Stimulated activated CD4-positive, alpha-beta T cell treated with anti-CD3 and anti-CD28 coated beads, Interleukin-4, amount 100 ng/mL, for 1 hour (primary cell): ENCODE data around the gene SCO1.
"Not testable (repeated sequence)": the region's sequence is repeated elsewhere in the genome, so short reads cannot be mapped to it uniquely, and the experiment has no call there.

ENCODE experiments used
- DNase-seq: peaks from one replicate; pipeline ENCODE4 v3.0.0-alpha.2; 2020

The SCO1 gene

DNA sequence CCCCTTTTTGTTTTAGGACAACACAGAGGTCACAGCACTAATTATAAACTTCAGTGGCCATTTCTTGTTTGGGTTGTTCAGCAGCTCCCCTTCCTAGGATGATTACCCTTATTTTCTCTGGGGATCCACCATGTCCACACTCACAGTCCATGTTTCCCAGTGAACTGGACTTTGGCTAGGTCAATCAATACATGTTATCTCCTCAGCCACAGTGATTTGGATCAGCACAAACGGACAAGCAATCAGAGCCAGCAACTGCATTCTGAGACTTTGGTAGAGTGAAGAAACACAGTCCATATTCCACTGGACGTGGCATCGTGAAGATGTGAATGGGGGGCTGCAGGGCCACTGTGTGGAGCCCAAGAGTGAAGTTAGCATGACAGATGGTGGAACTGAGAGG is 27.9 kb upstream of the SCO1 start:
- DNase-seq: no peak

- DNase-seq: no peak
These were observed 27.3 kb upstream of the SCO1 start for GRCh38 chr17:10724546-10725195.

GRCh38 chr17:10718547-10718946 is 21.2 kb upstream of the SCO1 start:
- no peak for DNase-seq

DNA sequence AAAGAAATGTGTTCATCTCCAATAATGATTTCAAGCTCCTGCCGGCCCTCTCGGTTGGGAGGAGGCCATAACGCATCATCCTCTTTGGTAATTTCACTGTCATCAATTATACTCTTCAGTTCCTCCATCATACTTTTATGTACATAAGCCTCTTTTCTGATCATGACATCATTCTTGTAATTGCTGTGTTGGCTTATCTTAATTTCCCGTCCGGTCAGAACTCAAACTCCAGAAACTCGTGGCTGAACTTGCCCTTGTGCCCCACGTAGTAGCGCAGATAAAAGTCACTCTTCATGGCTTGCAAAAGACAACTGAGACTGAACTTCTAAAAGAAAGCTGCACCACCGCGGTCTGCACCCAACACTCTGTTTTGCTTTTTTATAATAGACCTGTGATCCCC is 18.9 kb upstream of the SCO1 start:
- no peak for DNase-seq

DNA sequence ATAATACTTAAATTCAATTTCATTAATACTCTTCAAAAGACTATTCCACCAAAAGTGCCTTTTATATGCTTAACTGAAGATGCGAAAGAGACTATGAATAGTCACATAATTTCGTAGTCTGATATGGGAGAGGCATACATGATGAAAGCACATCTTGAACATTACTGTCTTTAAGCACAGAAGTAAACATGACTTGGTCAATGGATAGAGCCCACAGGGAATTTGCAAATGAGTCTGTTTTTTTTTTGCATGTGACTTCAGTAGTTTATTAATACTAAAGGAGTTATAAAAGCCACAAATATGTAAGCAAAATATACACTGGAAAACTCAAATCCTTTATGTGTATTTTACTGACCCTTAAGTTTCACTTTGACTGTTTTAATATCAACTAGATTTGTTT is 16.0 kb upstream of the SCO1 start:
- DNase-seq: no peak

- DNase-seq: no peak
These were observed 8.4 kb upstream of the SCO1 start for GRCh38 chr17:10705727-10706126.

- no peak for DNase-seq
These were observed 5.2 kb upstream of the SCO1 start for GRCh38 chr17:10702574-10702973.

- no peak for DNase-seq
These were observed 2.5 kb upstream of the SCO1 start for GRCh38 chr17:10699856-10700255.

GRCh38 chr17:10698096-10698818 is 924 bp upstream of the SCO1 start:
- no peak for DNase-seq

GRCh38 chr17:10695875-10696407 is 1.4 kb downstream of the SCO1 start:
- DNase-seq: not testable (repeated sequence)

DNA sequence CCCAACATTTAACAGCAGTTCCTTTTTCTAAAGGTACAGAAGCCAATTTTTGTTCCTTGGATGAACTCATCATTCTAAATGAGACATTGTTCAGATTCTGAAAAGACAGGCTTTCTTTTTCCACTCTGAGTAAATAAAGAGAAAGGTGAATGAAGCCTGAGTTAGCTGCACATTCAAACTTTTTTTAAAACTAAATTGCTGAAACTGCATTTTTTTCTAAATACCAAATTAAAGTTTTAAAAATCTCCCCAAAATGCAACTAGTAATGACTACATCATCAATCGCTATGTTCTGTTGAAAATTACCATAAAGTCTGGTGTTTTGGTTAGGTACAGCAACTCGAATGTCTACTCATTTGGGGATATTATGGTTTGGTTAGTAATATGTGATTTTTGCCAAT is 9.8 kb downstream of the SCO1 start:
- DNase-seq: no peak

DNA sequence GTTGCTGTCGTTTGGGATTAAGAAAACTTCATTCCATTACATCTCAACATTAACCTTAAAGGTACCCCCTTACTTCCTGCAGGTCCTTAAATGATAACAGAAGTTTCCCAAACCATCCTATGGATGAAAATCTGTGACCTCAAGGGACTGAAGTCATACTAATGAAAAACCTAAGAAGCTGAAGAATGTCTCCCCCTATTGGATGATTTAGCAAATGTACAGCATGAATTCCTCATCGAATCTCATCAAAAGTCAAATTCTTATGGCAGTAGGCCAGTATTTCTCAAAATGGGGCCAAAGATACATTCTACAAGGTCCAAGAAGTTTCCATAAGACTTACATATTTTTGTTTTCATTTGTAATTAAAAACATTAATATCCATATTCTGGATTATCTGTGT is 13.5 kb downstream of the SCO1 start:
- DNase-seq: no peak

DNA sequence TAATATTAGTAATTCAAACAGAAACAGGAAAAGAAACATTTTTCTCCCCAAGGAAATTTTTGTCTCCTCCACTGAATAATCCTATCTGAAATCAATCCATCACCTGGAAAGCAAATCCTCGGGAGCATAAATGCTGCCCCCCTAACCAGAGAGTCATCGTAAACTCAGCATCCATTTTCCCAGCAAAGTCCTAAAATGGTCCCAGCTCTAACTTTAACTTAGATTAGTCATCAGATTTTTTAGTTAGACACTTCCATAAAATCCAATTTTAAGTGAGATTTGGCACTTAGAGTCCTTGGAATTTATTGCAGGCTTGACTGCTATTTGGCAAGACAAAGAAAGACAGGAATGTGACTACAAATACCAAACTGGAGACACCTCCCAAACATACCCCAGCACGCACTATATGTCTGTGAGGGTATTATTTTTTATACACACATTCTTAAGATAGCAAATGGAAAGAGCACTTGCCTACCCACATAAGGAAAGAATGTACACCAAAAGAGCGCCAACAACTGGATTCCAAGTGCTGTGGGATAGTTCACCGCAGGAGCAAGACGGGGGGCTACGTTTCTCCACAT is 15.4 kb downstream of the SCO1 start:
- DNase-seq: no peak

GRCh38 chr17:10674704-10675103 is 22.6 kb downstream of the SCO1 start:
- DNase-seq: no peak

DNA sequence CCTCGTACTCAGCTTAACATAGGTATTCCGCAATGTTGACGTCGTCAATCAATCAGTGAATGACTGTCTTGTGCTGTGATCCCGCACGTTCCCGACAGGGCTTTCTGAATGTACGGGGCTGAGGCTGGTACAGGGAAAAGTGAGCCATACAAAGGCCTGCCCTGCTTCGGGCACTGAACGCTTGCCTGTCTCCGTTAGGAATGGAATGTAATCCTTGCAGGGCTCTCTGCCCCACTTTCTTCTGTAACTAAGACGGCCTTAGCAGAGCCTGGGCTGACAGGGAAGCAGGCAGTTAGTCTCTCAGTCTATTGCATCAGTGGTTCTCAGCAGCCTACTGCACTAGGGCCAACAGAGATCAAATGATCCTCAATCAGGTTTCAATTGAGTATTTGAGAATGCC is 24.0 kb downstream of the SCO1 start:
- DNase-seq: no peak

- DNase-seq: no peak
These were observed 28.6 kb downstream of the SCO1 start for GRCh38 chr17:10668775-10669174.

GRCh38 chr17:10666906-10667305 is 30.4 kb downstream of the SCO1 start:
- DNase-seq: no peak

GRCh38 chr17:10664571-10664970 is 32.8 kb downstream of the SCO1 start:
- no peak for DNase-seq

DNA sequence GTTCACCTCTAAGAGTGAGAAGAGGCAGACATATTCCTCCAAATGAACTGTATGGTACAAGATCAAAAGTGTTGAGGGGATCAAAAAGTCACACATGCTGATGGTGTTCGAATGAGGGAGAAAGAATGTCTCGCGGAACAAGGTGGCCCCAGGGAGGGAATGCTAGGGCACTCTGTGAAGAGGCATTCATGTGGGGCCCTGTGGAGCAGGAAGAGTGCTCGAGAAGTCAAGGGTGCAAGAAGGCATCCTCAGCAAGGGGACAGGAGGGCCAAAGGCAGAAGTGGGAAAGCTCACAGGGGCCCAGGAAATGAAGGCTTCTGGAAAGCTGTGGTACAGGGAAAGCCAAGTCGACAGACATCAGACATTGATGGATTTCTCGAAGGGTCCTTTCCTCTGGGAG is 34.1 kb downstream of the SCO1 start:
- DNase-seq: no peak

DNA sequence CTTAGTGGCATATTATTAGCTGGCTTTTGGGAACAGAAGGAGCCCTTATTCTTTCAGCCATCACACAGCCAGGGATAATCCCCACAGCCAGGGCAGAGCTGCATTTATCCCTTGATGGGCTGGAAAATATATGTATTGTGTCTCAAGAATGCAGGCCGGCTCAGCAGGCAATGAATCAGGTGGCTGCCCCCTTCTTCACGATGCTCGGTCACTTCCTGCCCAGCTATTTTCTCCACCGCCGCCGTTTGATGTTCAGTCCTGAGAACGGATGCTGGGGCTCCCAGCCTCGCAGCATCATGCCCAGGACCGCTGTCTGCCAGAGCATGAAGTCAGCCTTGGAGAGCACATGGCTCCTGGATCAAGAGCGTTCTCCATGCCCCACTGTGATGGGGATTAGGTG is 35.9 kb downstream of the SCO1 start:
- DNase-seq: no peak

DNA sequence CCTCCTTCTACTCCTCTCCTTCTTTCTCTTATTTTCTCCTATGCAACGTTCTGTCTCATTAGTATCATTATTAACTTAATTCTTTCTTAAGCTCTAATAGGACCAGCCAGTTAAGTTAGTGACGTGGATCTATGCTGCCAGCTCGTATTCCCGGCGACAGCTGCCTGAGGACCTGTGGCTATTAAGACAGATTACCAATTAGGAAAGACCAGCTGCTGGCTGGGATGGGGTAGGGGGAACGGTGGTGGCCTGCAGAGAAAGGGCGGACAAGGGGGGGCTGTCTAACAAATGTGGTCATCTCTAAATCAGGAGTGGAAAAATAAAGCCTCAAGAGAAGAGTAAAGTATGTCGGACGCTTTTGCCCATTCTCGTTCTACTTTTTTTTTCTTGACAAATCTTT is 39.5 kb downstream of the SCO1 start:
- DNase-seq: no peak

DNA sequence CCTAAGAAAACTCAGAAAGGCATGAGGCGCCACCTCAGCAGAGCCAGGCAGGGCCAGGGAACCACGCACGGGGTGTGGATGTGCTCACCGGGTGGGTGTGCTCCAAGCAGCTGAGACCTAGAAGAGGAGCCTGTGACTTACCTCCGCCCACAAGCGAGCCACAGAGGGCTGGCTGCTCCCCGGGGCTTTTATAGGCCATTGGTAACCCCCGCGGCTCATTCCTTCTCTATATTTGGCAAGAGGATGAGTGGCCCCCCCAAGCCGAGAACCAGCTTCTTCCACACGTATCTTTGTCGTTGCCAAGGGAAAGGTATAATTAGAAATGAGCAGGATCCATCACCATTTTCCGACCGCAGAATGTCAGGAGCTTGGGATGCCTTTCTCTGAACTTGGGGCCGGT is 40.2 kb downstream of the SCO1 start, which contains the start of gene MYH3:
Gene MYH3, minus strand, starts transcription at position 162 of the 400 bp plus-strand sequence. CDS start 2,245 bp downstream, outside the sequence.
- no peak for DNase-seq

DNA sequence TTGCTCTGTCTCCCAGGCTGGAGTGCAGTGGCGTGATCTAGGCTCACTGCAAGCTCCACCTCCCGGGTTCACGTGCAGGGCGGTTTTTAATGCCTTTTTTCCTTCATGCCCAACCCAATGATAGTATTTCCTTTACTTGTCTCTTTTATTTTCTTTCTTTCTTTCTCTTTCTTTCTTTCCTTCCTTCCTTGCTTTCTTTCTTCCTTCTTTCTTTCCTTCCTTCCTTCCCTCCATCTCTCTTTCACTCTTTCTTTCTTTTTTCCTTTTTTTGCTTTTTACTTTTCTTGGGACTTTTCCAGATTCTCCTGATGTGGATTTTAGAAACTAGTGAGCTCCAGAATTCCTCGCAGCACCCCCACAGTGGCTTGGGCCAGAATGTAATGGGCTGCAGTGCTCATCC is 43.3 kb downstream of the SCO1 start:
- DNase-seq: no peak

DNA sequence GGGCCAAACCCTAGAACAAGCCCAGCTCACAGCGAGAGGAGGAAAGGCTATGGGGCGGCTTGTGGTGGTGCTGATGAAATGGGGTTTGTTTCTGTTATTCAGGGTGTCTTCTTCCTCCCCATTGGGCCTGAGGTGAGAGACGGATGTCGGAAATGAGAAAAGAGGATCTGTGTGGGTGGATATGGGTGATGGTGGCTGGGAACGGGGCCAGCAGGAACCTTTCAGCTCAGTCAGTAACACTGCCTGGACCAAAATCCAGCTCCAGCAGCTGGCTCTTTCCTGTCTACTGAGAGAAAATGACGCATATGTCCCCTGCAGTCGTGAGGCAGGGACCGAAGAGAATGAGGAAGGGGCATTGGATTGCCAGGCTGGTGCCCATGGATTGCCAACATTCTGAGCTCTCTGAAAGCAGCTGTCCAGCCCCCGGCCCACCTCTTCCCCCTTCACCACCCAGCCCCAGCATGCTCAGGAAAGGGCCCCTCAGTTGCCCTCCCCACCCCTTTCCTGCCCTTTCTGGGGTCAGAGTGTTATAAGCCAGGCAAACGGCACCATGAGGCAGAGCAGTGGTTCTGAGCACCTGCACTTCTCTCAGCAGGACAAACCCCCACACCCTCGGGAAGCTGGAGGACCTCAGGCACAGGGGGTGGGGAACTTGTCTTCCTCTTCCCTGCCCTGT is 44.2 kb downstream of the SCO1 start:
- no peak for DNase-seq
